HL-60 (cell line): ENCODE measurements around the gene PRDX4.

Experiments used
- DNase-seq, 2 experiments: peaks; one replicate each; pipeline ENCODE4 v3.0.0-alpha.2; 2010 to 2020; ENCODE audit warnings: low read depth in 1 of 2, low spot score in 1 of 2
- H3K27ac ChIP-seq: fragments of 250-450 bp; sonication (Bioruptor Pico); replicated peaks from 2 replicates; pipeline ENCODE4 v1.5.1; 2020; ENCODE audit warnings: mild to moderate bottlenecking, moderate library complexity
- H3K27me3 ChIP-seq: fragments of 250-450 bp; sonication (Bioruptor Pico); 2 replicates; pipeline ENCODE4 v1.5.1; 2021; ENCODE audit warnings: mild to moderate bottlenecking, moderate library complexity; ENCODE audit not compliant: insufficient read depth, poor library complexity, severe bottlenecking
- H3K4me3 ChIP-seq: replicated peaks from 2 replicates; pipeline ENCODE4 v1.5.1; 2011; ENCODE audit warnings: mild to moderate bottlenecking, control low read depth, low read length; ENCODE audit not compliant: insufficient read depth
- GABPA ChIP-seq: IDR thresholded peaks from 2 replicates; pipeline ENCODE4 v1.6.1; 2012; ENCODE audit warnings: low read depth
- POLR2AphosphoS5 ChIP-seq: IDR thresholded peaks from 2 replicates; pipeline ENCODE4 v1.6.1; 2012; ENCODE audit warnings: low read depth
- SPI1 ChIP-seq: IDR thresholded peaks from 2 replicates; pipeline ENCODE4 v1.6.1; 2012; ENCODE audit warnings: low read depth, mild to moderate bottlenecking, borderline replicate concordance
- TF ChIP-seq, protein P1 (sequence below): IDR thresholded peaks from 2 replicates; pipeline ENCODE4 v1.6.1; 2012; ENCODE audit warnings: low read depth; ENCODE audit not compliant: insufficient replicate concordance
- TF ChIP-seq, protein P2 (sequence below): IDR thresholded peaks from one replicate; pipeline ENCODE4 v1.5.1; 2011; ENCODE audit warnings: low read length, control low read depth, inconsistent platforms; ENCODE audit not compliant: insufficient read depth

The PRDX4 gene

GRCh38 chrX:23662853-23663252 lies 4.4 kb upstream of the PRDX4 start:
- H3K4me3 ChIP-seq, result no peak overlapping the region
- DNase-seq, result no peak
- no peak overlapping the region for H3K27ac ChIP-seq
- TF ChIP-seq POLR2AphosphoS5 (no peak), GABPA (no peak), SPI1 (no peak)
- TF ChIP-seq, protein P1, sequence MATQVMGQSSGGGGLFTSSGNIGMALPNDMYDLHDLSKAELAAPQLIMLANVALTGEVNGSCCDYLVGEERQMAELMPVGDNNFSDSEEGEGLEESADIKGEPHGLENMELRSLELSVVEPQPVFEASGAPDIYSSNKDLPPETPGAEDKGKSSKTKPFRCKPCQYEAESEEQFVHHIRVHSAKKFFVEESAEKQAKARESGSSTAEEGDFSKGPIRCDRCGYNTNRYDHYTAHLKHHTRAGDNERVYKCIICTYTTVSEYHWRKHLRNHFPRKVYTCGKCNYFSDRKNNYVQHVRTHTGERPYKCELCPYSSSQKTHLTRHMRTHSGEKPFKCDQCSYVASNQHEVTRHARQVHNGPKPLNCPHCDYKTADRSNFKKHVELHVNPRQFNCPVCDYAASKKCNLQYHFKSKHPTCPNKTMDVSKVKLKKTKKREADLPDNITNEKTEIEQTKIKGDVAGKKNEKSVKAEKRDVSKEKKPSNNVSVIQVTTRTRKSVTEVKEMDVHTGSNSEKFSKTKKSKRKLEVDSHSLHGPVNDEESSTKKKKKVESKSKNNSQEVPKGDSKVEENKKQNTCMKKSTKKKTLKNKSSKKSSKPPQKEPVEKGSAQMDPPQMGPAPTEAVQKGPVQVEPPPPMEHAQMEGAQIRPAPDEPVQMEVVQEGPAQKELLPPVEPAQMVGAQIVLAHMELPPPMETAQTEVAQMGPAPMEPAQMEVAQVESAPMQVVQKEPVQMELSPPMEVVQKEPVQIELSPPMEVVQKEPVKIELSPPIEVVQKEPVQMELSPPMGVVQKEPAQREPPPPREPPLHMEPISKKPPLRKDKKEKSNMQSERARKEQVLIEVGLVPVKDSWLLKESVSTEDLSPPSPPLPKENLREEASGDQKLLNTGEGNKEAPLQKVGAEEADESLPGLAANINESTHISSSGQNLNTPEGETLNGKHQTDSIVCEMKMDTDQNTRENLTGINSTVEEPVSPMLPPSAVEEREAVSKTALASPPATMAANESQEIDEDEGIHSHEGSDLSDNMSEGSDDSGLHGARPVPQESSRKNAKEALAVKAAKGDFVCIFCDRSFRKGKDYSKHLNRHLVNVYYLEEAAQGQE, result no peak
- TF ChIP-seq, protein P2, sequence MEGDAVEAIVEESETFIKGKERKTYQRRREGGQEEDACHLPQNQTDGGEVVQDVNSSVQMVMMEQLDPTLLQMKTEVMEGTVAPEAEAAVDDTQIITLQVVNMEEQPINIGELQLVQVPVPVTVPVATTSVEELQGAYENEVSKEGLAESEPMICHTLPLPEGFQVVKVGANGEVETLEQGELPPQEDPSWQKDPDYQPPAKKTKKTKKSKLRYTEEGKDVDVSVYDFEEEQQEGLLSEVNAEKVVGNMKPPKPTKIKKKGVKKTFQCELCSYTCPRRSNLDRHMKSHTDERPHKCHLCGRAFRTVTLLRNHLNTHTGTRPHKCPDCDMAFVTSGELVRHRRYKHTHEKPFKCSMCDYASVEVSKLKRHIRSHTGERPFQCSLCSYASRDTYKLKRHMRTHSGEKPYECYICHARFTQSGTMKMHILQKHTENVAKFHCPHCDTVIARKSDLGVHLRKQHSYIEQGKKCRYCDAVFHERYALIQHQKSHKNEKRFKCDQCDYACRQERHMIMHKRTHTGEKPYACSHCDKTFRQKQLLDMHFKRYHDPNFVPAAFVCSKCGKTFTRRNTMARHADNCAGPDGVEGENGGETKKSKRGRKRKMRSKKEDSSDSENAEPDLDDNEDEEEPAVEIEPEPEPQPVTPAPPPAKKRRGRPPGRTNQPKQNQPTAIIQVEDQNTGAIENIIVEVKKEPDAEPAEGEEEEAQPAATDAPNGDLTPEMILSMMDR, result no peak
- no peaks in the 10 kb centered on the region for H3K27me3 ChIP-seq

GRCh38 chrX:23664496-23664895 lies 2.8 kb upstream of the PRDX4 start:
- no peak for DNase-seq
- no peak overlapping the region for H3K27ac ChIP-seq
- no peak for TF ChIP-seq SPI1
- TF ChIP-seq GABPA, result no peak
- TF ChIP-seq, protein P2, result no peak
- no peak for TF ChIP-seq POLR2AphosphoS5
- TF ChIP-seq, protein P1, result no peak
- H3K4me3 ChIP-seq, result no peak overlapping the region
- no peaks in the 10 kb centered on the region for H3K27me3 ChIP-seq

- DNase-seq, result peak; percentile 30 to 54
- no peaks in the 10 kb centered on the region for H3K27me3 ChIP-seq
- H3K27ac ChIP-seq, result peak overlapping the region; percentile 85
- TF ChIP-seq, protein P2, result no peak
- TF ChIP-seq POLR2AphosphoS5 (no peak), SPI1 (no peak), GABPA (no peak)
- TF ChIP-seq, protein P1, result no peak
- no peak overlapping the region for H3K4me3 ChIP-seq
These were observed 1.0 kb upstream of the PRDX4 start for GRCh38 chrX:23666282-23666681.
